Measurements from ENCODE around the gene NEK8. TPM values are rescaled to one million over a fixed set of nuclear protein-coding genes. Genes with fewer than 3 reads are reported as not detected.

Gene NEK8
- total and polyA plus RNA-seq, 7 donors = 0.21 to 1.5 (median 0.80) TPM

- DNase-seq = peak in 1 of 2 donors; percentile 40
- intact Hi-C loops (cut with DNase I) = loop anchor here (1.0 to 2.0 kb wide), 2 partner anchors 21 to 23 kb away; partner anchors contain the start of genes NEK8 (in 1 of the 2) and TLCD1 (in 1 of the 2)
- Histone ChIP-seq H3K9me3 (no peaks in the 10 kb centered on the region), H3K27ac (no peak overlapping the region), H3K4me3 (no peak overlapping the region), H3K27me3 (ENCODE audit: insufficient read depth in 3 of 3, low read length in 2 of 3) (no peaks in the 10 kb centered on the region), H3K36me3 (ENCODE audit: insufficient read depth in 1 of 2, low read depth in 1 of 2) (peaks cover 0 to 21% of the 10 kb centered on the region in 2 donors), H3K4me1 (peaks cover 16% of the 10 kb centered on the region)
- 53 to 64% (median 58%) methylated on average over 11 of the region's 11 CpGs for WGBS, 3 donors
- no peak for TF ChIP-seq CTCF (IDR thresholded peaks at IDR 0.05)
- peak in 2 of 4 donors; percentile 4 to 7 for ATAC-seq
These were observed 21.1 kb downstream of the NEK8 start for GRCh38 chr17:28749516-28750177.

- H3K9me3 ChIP-seq = no peaks in the 10 kb centered on the region
- peak; percentile 83 to 91 (median 88) for ATAC-seq
- H3K4me3 ChIP-seq = no peak overlapping the region
- intact Hi-C loops (cut with DNase I) = loop anchor here (1.0 to 2.0 kb wide), 2 partner anchors 22 to 24 kb away; partner anchors contain the start of genes NEK8 (in 1 of the 2) and TLCD1 (in 1 of the 2)
- H3K27ac ChIP-seq = no peak overlapping the region
- peak; percentile 100 for TF ChIP-seq CTCF (IDR thresholded peaks at IDR 0.05)
- no peaks in the 10 kb centered on the region for H3K27me3 ChIP-seq (ENCODE audit: insufficient read depth in 3 of 3, low read length in 2 of 3)
- 34 to 41% (median 36%) methylated on average over 20 of the region's 20 CpGs for WGBS, 3 donors
- peaks cover 0 to 21% of the 10 kb centered on the region in 2 donors for H3K36me3 ChIP-seq (ENCODE audit: insufficient read depth in 1 of 2, low read depth in 1 of 2)
- peaks cover 12% of the 10 kb centered on the region for H3K4me1 ChIP-seq
- DNase-seq = peak; percentile 92 to 95
These were observed 21.8 kb downstream of the NEK8 start for GRCh38 chr17:28750178-28751047.

- intact Hi-C loops (cut with DNase I) = loop anchor here in 1 of 2 donors (2.0 kb wide), 1 partner anchor 23 kb away; the partner anchor contains the start of gene NEK8
- ATAC-seq (no peak), DNase-seq (peak in 1 of 2 donors; percentile 23)
- peaks cover 4% of the 10 kb centered on the region for H3K4me1 ChIP-seq
- H3K27me3 ChIP-seq (ENCODE audit: insufficient read depth in 3 of 3, low read length in 2 of 3) = no peaks in the 10 kb centered on the region
- WGBS, 3 donors = 93 to 94% (median 94%) methylated on average over 10 of the region's 10 CpGs
- peaks cover 0 to 25% of the 10 kb centered on the region in 2 donors for H3K36me3 ChIP-seq (ENCODE audit: insufficient read depth in 1 of 2, low read depth in 1 of 2)
- H3K9me3 ChIP-seq = no peaks in the 10 kb centered on the region
- no peak for TF ChIP-seq CTCF (IDR thresholded peaks at IDR 0.05)
- no peak overlapping the region for H3K4me3 ChIP-seq
- H3K27ac ChIP-seq = no peak overlapping the region
These were observed 23.2 kb downstream of the NEK8 start for GRCh38 chr17:28751600-28752366.

GRCh38 chr17:28755486-28755885 is 26.9 kb downstream of the NEK8 start:
- Histone ChIP-seq H3K36me3 (ENCODE audit: insufficient read depth in 1 of 2, low read depth in 1 of 2) (peaks cover 0 to 33% of the 10 kb centered on the region in 2 donors), H3K4me3 (no peak overlapping the region), H3K27ac (no peak overlapping the region), H3K4me1 (peaks cover 2% of the 10 kb centered on the region), H3K27me3 (ENCODE audit: insufficient read depth in 3 of 3, low read length in 2 of 3) (no peaks in the 10 kb centered on the region), H3K9me3 (no peaks in the 10 kb centered on the region)
- no peak for ATAC-seq
- DNase-seq = no peak
- 75 to 87% (median 87%) methylated on average over 7 of the region's 7 CpGs for WGBS, 3 donors
- intact Hi-C loops (cut with DNase I) = no loop called here
- TF ChIP-seq CTCF (IDR thresholded peaks at IDR 0.05) = no peak

Measured in psoas muscle (tissue), 8 donors.